GM21447 (cell line): Measurements from ENCODE around the gene LZTS2.

Experiments used
- ATAC-seq: cut with Tn5 transposase; IDR thresholded peaks from one replicate; pipeline ENCODE4 v1.9.1; 2021; ENCODE audit not compliant: unreplicated experiment

Gene LZTS2

DNA sequence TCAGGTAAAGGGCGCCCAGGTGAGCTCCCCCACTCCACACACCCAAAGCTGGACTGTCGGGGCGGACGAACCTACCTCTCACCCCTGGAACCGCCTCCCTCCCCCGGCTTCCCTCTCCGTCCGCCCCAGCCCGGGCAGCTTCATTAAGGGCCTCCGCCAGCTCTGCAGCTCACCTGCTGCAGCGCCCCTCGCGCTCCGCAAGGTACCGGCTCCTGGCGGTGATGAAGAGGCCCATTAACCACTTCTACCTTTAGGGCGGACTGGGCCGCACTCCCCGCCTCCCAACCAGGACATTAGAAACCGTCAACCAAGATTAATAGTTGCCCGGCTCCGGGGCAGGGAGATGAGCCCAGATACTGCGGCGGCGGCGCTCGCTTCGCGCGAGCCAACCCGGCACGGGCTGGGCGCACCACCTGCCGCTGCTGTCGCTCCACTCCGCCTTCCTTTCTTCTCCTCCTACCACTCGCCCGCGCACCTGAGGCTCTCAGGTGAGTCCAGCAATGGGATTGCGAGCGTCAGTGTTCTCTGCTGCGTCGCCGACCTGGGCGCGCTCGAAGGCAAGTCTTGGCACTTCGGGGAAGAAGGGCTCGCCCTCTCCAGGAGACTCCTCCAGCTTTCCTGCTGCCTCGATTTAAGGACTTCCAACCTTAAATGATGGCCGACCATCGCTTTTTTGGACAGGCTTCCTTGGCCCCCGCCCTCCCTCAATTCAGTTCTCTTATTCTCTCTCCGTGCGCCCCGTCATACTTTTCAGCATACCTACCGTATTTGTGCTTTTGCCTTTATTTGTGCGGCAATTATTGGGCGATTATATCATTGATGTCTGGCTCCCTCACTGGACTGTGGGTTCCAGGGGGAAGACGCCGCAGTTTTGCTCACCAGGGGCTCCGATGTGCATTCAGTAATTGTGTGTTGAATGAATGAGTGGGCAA lies 48.6 kb downstream of the LZTS2 start:
- ATAC-seq: no peak

DNA sequence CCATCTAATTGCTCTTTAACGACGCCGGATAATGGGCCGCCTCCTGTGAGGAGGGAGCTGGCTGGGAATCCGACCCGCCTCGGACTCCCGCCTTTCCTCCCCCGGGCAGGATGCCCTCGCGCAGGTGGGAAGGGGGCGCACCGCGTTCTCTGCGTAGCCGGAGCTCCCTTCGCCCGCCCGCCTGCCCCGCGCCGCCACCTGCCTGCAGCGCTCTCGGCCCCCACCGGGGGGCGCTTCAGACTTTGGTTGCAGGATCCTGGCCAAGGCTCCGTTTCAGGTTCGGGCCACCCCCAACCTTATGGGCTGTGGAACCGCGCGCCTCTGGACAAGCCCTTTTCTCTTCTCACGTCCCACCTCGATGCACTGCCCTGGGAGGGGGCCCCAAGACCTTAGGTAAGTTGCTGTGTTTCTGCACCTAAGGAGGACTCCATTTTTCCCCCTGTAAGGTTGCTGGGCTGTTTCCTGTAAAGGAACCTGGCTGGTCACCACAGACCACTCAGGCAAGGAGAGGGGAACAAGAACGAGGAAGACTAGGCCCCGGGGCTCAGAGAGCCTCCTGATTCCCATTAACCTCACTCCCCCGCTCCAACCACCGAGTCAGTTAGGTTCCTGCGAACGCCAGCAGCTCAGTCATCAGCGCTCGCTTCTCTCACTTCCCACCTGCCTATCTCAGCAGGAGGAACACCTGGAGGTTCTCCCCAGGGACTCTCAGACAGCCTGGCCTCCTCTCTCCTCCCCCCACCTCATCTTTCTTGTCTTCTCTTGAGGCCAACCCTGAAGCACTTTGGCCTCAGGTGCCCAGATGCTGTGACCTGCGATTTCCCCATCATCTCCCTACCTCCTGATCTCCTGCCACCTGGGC lies 50.8 kb downstream of the LZTS2 start:
- peak; percentile 65 for ATAC-seq

DNA sequence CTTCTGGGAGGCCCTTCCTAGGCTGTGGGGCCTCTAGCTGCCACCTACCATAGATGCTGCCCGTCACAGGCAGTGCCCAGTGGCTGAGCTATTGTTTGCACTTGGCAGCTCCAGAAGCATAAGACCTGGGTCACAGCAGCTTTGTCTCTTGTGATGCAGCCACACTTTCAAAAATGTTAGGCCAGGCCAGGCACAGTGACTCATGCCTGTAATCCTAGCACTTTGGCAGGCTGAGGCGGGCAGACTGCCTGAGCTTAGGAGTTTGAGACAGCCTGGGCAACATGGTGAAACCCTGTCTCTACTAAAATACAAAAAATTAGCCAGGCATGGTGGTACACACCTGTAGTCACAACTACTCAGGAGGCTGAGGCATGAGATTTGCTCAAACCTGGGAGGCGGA lies 52.7 kb downstream of the LZTS2 start:
- no peak for ATAC-seq

DNA sequence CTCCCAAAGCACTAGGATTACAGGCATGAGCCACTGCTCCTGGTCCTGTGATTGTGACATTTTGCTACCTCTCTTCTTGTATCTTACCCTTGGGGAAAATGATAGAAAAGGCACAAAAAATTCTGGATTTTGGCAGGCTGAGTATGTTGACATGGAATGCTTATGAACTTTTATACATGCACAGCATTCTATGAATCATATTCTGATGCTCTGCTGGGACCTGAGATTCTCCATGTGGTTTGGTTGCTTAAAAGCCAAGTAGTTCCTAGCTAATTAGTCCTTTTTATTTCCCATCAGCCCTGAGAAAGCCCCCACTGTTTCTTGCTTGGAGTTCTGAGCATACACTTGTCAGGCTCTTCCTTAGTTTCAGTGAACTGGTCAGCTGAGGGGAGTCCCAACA lies 53.9 kb downstream of the LZTS2 start:
- no peak for ATAC-seq

DNA sequence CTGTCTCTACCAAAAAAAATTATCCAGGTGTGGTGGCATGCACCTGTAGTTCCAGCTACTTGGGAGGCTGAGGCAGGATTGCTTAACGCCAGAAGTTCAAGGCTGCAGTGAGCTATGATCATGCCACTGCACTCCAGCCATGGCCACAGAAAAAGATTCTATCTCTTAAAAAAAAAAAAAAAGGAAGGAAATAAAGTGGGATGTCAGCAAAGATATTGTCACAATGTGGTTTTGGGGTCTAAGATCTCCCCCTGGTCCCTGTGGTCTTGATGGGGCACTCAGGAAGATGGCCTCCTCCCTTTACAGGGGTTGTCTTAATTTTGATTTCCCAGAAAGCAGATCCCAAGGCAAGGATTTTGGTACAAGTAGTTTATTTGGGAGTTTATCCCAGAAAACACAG lies 54.7 kb downstream of the LZTS2 start:
- ATAC-seq: no peak

DNA sequence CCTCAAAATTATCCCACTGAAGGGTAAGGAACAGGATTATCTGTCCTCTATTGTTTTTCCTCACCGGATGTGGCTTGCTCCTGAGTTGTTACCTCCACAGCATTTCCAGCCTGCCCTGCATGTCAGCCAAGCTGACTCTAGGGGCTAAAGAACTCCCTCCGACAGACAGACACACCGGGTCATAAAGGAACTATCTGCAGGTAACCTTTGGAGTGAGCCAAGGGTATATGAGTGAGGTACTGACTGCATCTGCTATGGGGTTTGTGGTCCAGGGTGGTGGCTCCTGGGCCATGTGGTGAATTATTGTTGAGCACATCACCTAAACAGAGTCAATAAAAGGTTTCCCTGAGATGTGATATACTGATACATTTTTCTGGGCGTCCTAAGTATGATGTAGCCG lies 55.3 kb downstream of the LZTS2 start:
- no peak for ATAC-seq

DNA sequence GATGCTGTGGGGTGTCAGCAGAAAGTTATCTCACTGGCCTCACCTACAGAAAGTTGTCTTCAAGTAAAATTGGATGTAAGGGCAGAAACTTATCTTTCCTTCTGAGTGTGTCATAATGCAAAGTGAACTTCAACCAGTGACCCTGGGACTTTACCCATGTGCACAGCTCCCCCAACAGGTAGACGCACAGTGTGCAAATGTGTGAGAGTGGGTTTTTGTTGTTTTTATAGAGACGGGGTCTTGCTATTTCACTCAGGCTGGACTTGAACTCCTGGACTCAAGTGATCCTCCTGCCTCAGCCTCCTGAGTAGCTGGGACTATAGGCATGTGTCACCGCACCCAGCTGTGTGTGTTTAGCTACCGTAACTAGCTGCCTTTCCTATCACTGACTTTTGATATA lies 55.8 kb downstream of the LZTS2 start:
- no peak for ATAC-seq

DNA sequence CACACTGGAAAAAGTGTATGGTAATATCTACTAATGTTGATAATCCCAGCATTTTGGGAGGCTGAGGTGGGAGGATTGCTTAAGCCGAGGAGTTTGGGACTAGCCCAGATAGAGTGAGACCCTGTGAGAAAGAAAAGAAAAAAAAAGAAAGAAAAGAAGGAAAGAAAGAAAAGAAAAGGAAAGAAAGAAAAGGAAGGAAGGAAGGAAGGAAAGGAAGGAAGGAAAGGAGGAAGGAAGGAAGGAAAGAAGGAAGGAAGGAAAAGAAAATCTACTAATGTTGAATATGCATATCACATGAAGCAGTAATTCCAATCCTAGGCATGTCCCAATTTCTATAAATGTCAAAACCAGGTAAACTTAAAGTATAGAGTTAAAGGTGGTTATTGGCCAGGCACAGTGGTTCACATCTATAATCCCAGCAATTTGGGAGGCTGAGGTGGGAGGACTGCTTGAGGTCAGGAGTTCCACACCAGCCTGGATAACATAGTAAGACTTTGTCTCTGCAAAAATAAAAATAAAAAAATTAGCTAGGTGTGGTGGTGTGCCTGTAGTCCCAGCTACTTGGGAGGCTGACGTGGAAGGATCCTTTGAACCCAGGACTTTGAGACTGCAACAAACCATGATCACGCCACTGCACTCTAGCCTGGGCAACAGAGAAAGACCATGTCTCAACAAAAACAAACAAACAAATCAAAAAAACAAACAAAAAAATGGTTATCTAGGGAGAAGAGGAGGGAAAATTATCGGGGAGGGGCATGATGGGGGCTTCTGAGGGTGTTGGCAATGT lies 57.0 kb downstream of the LZTS2 start:
- no peak for ATAC-seq
